ENCODE data around the gene CCDC47. TPM values are rescaled to one million over a fixed set of nuclear protein-coding genes. Genes with fewer than 3 reads are reported as not detected.
A peak's percentile ranks its signal among the peaks of the same experiment; 100 is the strongest.

Gene CCDC47
- total and polyA plus RNA-seq, 2 of the 13 experiments (the other 11 are each of a cell fraction or from before 2014, with no cell fraction given): 59.3 to 99.5 TPM

DNA sequence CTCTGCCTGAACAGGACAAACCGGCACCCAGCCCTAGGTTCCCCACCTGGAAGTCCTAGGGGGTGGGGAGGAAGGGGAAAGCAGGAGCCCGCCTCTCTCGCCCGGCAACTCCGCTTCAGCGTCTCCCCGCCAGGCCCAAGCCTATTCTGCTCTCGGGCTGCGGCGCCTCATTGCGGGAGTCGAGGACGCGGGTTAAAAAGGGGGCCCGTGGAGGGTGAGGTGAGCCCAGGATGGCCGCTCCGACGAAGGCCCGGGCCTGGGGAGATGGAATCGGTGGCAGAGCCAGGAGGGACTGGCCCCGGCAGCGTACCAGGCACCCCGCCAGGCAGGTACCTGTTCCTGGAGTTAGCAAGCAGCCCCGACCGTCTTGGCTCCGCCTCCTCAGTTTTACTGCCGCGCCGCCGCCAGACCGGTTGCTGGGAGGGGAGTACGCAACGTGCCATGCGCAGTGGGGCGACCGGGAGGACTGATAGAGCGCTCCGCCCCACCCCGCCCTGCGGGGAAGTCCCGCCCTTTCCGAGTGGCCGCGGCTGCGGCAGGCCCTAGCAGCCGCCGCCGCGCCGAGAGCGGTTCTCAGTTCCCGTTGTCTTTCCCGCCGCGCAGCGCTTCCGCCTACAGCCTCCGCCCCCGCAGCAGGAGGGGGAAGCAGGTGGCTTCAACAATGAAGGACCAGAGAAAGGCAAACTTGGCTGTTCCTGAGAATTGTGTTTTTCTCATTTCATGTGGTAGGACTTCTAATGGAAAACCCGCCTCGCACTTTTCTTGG, 31.8 kb downstream of the CCDC47 start, which contains the start of gene STRADA (continued):
- TF ChIP-seq, protein P1, sequence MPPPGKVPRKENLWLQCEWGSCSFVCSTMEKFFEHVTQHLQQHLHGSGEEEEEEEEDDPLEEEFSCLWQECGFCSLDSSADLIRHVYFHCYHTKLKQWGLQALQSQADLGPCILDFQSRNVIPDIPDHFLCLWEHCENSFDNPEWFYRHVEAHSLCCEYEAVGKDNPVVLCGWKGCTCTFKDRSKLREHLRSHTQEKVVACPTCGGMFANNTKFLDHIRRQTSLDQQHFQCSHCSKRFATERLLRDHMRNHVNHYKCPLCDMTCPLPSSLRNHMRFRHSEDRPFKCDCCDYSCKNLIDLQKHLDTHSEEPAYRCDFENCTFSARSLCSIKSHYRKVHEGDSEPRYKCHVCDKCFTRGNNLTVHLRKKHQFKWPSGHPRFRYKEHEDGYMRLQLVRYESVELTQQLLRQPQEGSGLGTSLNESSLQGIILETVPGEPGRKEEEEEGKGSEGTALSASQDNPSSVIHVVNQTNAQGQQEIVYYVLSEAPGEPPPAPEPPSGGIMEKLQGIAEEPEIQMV (CRISPR knock-in tag; IDR thresholded peaks at IDR 0.05; ENCODE audit: low read depth): 0 out of 2 replicates have a peak, but pooled peaks have one; percentile 44
- TF ChIP-seq SAFB2 (CRISPR knock-in tag; IDR thresholded peaks at IDR 0.05; ENCODE audit: borderline replicate concordance, low read depth) (no peak; the same call in none of the 2 replicates), ZNF782 (CRISPR knock-in tag; IDR thresholded peaks at IDR 0.05; ENCODE audit: borderline replicate concordance) (peak; percentile 91; the same call in 1 of the 2 replicates), CENPX (CRISPR knock-in tag; IDR thresholded peaks at IDR 0.05) (no peak), FIP1L1 (IDR thresholded peaks at IDR 0.05; ENCODE audit: borderline replicate concordance, insufficient read depth, low read depth, low read length) (no peak), MXD4 (CRISPR knock-in tag; IDR thresholded peaks at IDR 0.05) (no peak; the same call in 1 of the 2 replicates), SMAD1 (CRISPR knock-in tag; IDR thresholded peaks at IDR 0.05; ENCODE audit: borderline replicate concordance, low read depth) (no peak; the same call in 1 of the 2 replicates), AGO2 (optimal IDR thresholded peaks at IDR 0.05; ENCODE audit: low read depth, low read length) (peak; percentile 84), NFYC (CRISPR knock-in tag; IDR thresholded peaks at IDR 0.05) (no peak; the same call in 1 of the 2 replicates), ARNT (IDR thresholded peaks at IDR 0.05) (no peak), SSRP1 (CRISPR knock-in tag; IDR thresholded peaks at IDR 0.05) (no peak), ZNF274 (CRISPR knock-in tag; IDR thresholded peaks at IDR 0.05) (0 out of 2 replicates have a peak, but pooled peaks have one; percentile 37), ZNF143 (CRISPR knock-in tag; IDR thresholded peaks at IDR 0.05) (peak; percentile 49), ZNF556 (CRISPR knock-in tag; IDR thresholded peaks at IDR 0.05; ENCODE audit: borderline replicate concordance) (peak; percentile 23; the same call in 1 of the 2 replicates), FOXA1 (IDR thresholded peaks at IDR 0.05) (no peak), FOXA1 (CRISPR knock-in tag; IDR thresholded peaks at IDR 0.05) (0 out of 2 replicates have a peak, but pooled peaks have one; percentile 9), AKAP8 (CRISPR knock-in tag; IDR thresholded peaks at IDR 0.05) (no peak; the same call in 1 of the 2 replicates), HMG20B (CRISPR knock-in tag; conservative IDR thresholded peaks at IDR 0.05) (no peak), PREB (CRISPR knock-in tag; IDR thresholded peaks at IDR 0.05) (no peak; the same call in 1 of the 2 replicates), ZNF652 (CRISPR knock-in tag; IDR thresholded peaks at IDR 0.05; ENCODE audit: borderline replicate concordance, low read depth) (no peak), MXD3 (CRISPR knock-in tag; IDR thresholded peaks at IDR 0.05) (peak; percentile 77)
- TF ChIP-seq, protein P2, sequence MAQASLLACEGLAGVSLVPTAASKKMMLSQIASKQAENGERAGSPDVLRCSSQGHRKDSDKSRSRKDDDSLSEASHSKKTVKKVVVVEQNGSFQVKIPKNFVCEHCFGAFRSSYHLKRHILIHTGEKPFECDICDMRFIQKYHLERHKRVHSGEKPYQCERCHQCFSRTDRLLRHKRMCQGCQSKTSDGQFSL (CRISPR knock-in tag; IDR thresholded peaks at IDR 0.05): no peak
- TF ChIP-seq, protein P3, sequence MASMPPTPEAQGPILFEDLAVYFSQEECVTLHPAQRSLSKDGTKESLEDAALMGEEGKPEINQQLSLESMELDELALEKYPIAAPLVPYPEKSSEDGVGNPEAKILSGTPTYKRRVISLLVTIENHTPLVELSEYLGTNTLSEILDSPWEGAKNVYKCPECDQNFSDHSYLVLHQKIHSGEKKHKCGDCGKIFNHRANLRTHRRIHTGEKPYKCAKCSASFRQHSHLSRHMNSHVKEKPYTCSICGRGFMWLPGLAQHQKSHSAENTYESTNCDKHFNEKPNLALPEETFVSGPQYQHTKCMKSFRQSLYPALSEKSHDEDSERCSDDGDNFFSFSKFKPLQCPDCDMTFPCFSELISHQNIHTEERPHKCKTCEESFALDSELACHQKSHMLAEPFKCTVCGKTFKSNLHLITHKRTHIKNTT (CRISPR knock-in tag; IDR thresholded peaks at IDR 0.05): no peak
- TF ChIP-seq, protein P4, sequence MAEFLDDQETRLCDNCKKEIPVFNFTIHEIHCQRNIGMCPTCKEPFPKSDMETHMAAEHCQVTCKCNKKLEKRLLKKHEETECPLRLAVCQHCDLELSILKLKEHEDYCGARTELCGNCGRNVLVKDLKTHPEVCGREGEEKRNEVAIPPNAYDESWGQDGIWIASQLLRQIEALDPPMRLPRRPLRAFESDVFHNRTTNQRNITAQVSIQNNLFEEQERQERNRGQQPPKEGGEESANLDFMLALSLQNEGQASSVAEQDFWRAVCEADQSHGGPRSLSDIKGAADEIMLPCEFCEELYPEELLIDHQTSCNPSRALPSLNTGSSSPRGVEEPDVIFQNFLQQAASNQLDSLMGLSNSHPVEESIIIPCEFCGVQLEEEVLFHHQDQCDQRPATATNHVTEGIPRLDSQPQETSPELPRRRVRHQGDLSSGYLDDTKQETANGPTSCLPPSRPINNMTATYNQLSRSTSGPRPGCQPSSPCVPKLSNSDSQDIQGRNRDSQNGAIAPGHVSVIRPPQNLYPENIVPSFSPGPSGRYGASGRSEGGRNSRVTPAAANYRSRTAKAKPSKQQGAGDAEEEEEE (CRISPR knock-in tag; IDR thresholded peaks at IDR 0.05; ENCODE audit: borderline replicate concordance): peak; percentile 98
